ENCODE measurements around the gene KIR2DL1.
"Not testable (repeated sequence)": the region's sequence is repeated elsewhere in the genome, so short reads cannot be mapped to it uniquely, and the experiment has no call there.

KIR2DL1 gene

DNA sequence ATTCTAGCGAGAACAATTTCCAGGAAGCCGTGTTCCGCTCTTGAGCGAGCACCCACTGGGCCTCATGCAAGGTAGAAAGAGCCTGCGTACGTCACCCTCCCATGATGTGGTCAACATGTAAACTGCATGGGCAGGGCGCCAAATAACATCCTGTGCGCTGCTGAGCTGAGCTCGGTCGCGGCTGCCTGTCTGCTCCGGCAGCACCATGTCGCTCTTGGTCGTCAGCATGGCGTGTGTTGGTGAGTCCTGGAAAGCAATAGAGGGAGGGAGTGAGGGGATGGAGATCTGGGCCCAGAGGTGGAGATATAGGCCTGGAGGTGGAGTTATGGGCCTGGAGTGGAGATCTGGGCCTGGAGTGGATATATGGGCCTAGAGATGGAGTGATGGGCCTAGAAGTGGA lies at the start of gene KIR2DL1:
Gene KIR2DL1, plus strand, starts transcription at position 148 of the 400 bp plus-strand sequence. Its CDS starts 58 bp downstream, at position 206.
- not testable (repeated sequence) for H3K4me1 ChIP-seq (ENCODE audit: insufficient read depth, low read length, poor library complexity, severe bottlenecking); H3K9me3 ChIP-seq (ENCODE audit: insufficient read depth, low read depth, low read length); H3K9ac ChIP-seq (ENCODE audit: low read depth, low read length, poor library complexity, severe bottlenecking); H3K4me3 ChIP-seq (ENCODE audit: low read length, poor library complexity, severe bottlenecking); H2AFZ ChIP-seq (ENCODE audit: low read length); H4K20me1 ChIP-seq (ENCODE audit: insufficient read depth, low read length, poor library complexity, severe bottlenecking); H3K79me2 ChIP-seq (ENCODE audit: insufficient read depth, low read length); H3F3A ChIP-seq (ENCODE audit: low read depth); H3K9me2 ChIP-seq (replicated peaks; ENCODE audit: low read depth, low read length); H3K27me3 ChIP-seq (ENCODE audit: insufficient read depth, low read length, poor library complexity, severe bottlenecking); H3K36me3 ChIP-seq (ENCODE audit: insufficient read depth, low read length); H3K4me2 ChIP-seq (ENCODE audit: low read depth, low read length, poor library complexity, severe bottlenecking)

GRCh38 chr19:54724142-54724541 lies 45.5 kb upstream of the KIR2DL1 start, which contains the start of gene KIR3DL3:
Gene KIR3DL3 (plus strand): TSS chr19:54724442. CDS start chr19:54724497, 55 bp downstream.
- Histone ChIP-seq H3K9ac (ENCODE audit: low read depth, low read length, poor library complexity, severe bottlenecking) (no peak within 1 kb of the TSS), H3K79me2 (ENCODE audit: insufficient read depth, low read length) (no peaks in the 10 kb centered on the region), H3K4me3 (ENCODE audit: low read length, poor library complexity, severe bottlenecking) (no peak within 1 kb of the TSS), H3K36me3 (ENCODE audit: insufficient read depth, low read length) (no peaks in the 10 kb centered on the region), H3F3A (ENCODE audit: low read depth) (no peaks in the 10 kb centered on the region), H3K4me1 (ENCODE audit: insufficient read depth, low read length, poor library complexity, severe bottlenecking) (no peaks in the 10 kb centered on the region), H2AFZ (ENCODE audit: low read length) (no peak within 1 kb of the TSS), H3K9me3 (ENCODE audit: insufficient read depth, low read depth, low read length) (no peaks in the 10 kb centered on the region; the same call in 1 of the 2 replicates), H3K4me2 (ENCODE audit: low read depth, low read length, poor library complexity, severe bottlenecking) (no peak within 1 kb of the TSS), H4K20me1 (ENCODE audit: insufficient read depth, low read length, poor library complexity, severe bottlenecking) (no peaks in the 10 kb centered on the region), H3K27me3 (ENCODE audit: insufficient read depth, low read length, poor library complexity, severe bottlenecking) (no peaks in the 10 kb centered on the region), H3K9me2 (replicated peaks; ENCODE audit: low read depth, low read length) (no peaks in the 10 kb centered on the region)
- TF ChIP-seq CTCF (conservative IDR thresholded peaks at IDR 0.05; ENCODE audit: low read length) (no peak), EZH2phosphoT487 (IDR thresholded peaks at IDR 0.05; ENCODE audit: borderline replicate concordance) (no peak)

DNA sequence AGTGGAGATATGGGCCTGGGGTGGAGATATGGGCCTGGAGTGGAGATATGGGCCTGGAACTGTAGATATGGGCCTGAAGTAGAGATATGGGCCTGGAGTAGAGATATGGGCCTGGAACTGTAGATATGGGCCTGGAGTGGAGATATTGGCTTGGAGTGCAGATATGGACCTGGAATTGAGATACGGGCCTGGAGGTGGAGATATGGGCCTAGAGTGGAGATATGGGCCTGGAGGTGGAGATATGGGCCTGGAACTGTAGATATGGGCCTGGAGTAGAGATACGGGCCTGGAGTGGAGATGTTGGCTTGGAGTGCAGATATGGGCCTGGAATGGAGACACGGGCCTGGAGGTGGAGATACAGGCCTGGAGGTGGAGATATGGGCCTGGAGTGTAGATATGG lies 44.9 kb upstream of the KIR2DL1 start:
- no peak overlapping the region for H3K9ac ChIP-seq (ENCODE audit: low read depth, low read length, poor library complexity, severe bottlenecking)
- H3K36me3 ChIP-seq (ENCODE audit: insufficient read depth, low read length), result no peaks in the 10 kb centered on the region
- no peaks in the 10 kb centered on the region; the same call in 1 of the 2 replicates for H3K9me3 ChIP-seq (ENCODE audit: insufficient read depth, low read depth, low read length)
- no peaks in the 10 kb centered on the region for H3K79me2 ChIP-seq (ENCODE audit: insufficient read depth, low read length)
- no peaks in the 10 kb centered on the region for H3K4me1 ChIP-seq (ENCODE audit: insufficient read depth, low read length, poor library complexity, severe bottlenecking)
- H2AFZ ChIP-seq (ENCODE audit: low read length), result no peak overlapping the region
- H3F3A ChIP-seq (ENCODE audit: low read depth), result no peaks in the 10 kb centered on the region
- no peaks in the 10 kb centered on the region for H4K20me1 ChIP-seq (ENCODE audit: insufficient read depth, low read length, poor library complexity, severe bottlenecking)
- no peaks in the 10 kb centered on the region for H3K27me3 ChIP-seq (ENCODE audit: insufficient read depth, low read length, poor library complexity, severe bottlenecking)
- TF ChIP-seq EZH2phosphoT487 (IDR thresholded peaks at IDR 0.05; ENCODE audit: borderline replicate concordance), result no peak
- no peak for TF ChIP-seq CTCF (conservative IDR thresholded peaks at IDR 0.05; ENCODE audit: low read length)
- H3K4me2 ChIP-seq (ENCODE audit: low read depth, low read length, poor library complexity, severe bottlenecking), result no peak overlapping the region
- no peak overlapping the region for H3K4me3 ChIP-seq (ENCODE audit: low read length, poor library complexity, severe bottlenecking)
- H3K9me2 ChIP-seq (replicated peaks; ENCODE audit: low read depth, low read length), result no peaks in the 10 kb centered on the region

DNA sequence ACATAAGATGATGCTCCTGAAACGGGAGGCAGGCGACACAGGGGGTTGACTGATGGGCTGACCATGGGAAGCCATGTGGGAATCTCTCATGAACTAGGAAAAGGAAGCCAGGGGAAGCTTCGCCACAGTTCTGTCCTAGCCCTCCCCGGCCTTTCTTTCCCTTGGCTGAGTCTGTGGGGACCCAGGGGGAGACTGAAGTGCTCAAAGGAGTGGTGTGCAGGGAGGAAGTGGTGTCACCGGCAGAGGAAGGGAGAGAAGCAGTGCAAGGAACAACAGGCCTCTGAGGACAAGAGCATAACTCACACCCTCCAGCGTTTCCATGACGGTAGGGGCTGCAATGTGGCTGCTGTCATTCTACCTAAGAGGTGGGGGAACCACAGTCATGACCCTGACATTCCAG lies 44.3 kb upstream of the KIR2DL1 start:
- H3F3A ChIP-seq (ENCODE audit: low read depth), result no peaks in the 10 kb centered on the region
- H3K4me2 ChIP-seq (ENCODE audit: low read depth, low read length, poor library complexity, severe bottlenecking), result no peak overlapping the region
- H3K9ac ChIP-seq (ENCODE audit: low read depth, low read length, poor library complexity, severe bottlenecking), result no peak overlapping the region
- H4K20me1 ChIP-seq (ENCODE audit: insufficient read depth, low read length, poor library complexity, severe bottlenecking), result no peaks in the 10 kb centered on the region
- no peak for TF ChIP-seq CTCF (conservative IDR thresholded peaks at IDR 0.05; ENCODE audit: low read length)
- TF ChIP-seq EZH2phosphoT487 (IDR thresholded peaks at IDR 0.05; ENCODE audit: borderline replicate concordance), result no peak
- H3K36me3 ChIP-seq (ENCODE audit: insufficient read depth, low read length), result no peaks in the 10 kb centered on the region
- no peaks in the 10 kb centered on the region; the same call in 1 of the 2 replicates for H3K9me3 ChIP-seq (ENCODE audit: insufficient read depth, low read depth, low read length)
- no peak overlapping the region for H3K4me3 ChIP-seq (ENCODE audit: low read length, poor library complexity, severe bottlenecking)
- H3K79me2 ChIP-seq (ENCODE audit: insufficient read depth, low read length), result no peaks in the 10 kb centered on the region
- no peaks in the 10 kb centered on the region for H3K4me1 ChIP-seq (ENCODE audit: insufficient read depth, low read length, poor library complexity, severe bottlenecking)
- no peaks in the 10 kb centered on the region for H3K27me3 ChIP-seq (ENCODE audit: insufficient read depth, low read length, poor library complexity, severe bottlenecking)
- H2AFZ ChIP-seq (ENCODE audit: low read length), result no peak overlapping the region
- H3K9me2 ChIP-seq (replicated peaks; ENCODE audit: low read depth, low read length), result no peaks in the 10 kb centered on the region

Data from Loucy (cell line).